SK-N-MC (cell line): ENCODE measurements around the gene TBCC.
"Not testable (repeated sequence)": the region's sequence is repeated elsewhere in the genome, so short reads cannot be mapped to it uniquely, and the experiment has no call there.

ENCODE experiments used
- EZH2 ChIP-seq: fragments of 200-600 bp; sonication (generic); IDR thresholded peaks from one replicate; pipeline ENCODE4 v1.6.1; 2017; ENCODE audit warnings: antibody characterized with exemption
- POLR2AphosphoS5 ChIP-seq: IDR thresholded peaks from 2 replicates; pipeline ENCODE4 v1.6.1; 2012; ENCODE audit warnings: mild to moderate bottlenecking, low read depth, low read length, borderline replicate concordance

DNA sequence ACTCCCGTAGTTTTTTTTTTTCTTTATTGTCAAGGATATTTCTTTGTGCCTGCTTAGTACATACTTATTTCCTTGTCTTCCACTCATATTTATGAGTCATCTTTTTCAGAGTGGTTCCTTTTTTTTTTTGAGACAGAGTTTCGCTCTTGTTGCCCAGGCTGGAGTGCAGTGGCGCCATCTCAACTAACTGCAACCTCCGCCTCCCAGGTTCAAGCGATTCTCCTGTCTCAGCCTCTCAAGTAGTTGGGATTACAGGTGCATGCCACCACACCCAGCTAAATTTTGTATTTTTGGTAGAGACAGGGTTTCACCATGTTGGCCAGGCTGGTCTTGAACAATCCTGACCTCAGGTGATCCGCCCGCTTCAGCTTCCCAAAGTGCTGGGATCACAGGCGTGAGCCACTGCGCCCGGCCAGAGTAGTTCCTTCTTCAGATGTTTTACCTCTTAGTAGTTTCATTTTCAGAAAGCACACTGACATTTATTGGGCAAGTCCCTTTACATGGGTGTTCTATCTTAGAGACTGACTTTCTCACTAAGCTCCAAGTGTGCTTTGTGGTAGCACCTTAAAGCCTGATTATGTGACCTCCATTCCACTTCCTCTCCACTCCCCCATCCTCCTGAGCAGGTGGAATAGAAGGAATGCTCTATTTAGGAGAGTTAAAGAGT lies 29.1 kb upstream of the TBCC start:
- not testable (repeated sequence) for TF ChIP-seq EZH2, POLR2AphosphoS5
